Type B pancreatic cell (in vitro differentiated cells): ENCODE data around the gene ARID5A. TPM values are rescaled to one million over a fixed set of nuclear protein-coding genes. Genes with fewer than 3 reads are reported as not detected.
"Not testable (repeated sequence)": the region's sequence is repeated elsewhere in the genome, so short reads cannot be mapped to it uniquely, and the experiment has no call there.

Experiments used
- DNase-seq: peaks from one replicate; pipeline ENCODE4 v3.0.0; 2021; ENCODE audit warnings: mixed read lengths; ENCODE audit not compliant: unreplicated experiment; ENCODE audit errors: extremely low spot score
- H3K27ac Mint-ChIP-seq: 2 replicates; pipeline ENCODE4 v1.8.0; 2021; ENCODE audit warnings: mild to moderate bottlenecking, mixed read lengths
- H3K27me3 Mint-ChIP-seq: 2 replicates; pipeline ENCODE4 v1.8.0; 2021; ENCODE audit warnings: mixed read lengths
- H3K36me3 Mint-ChIP-seq: 2 replicates; pipeline ENCODE4 v1.8.0; 2021; ENCODE audit warnings: mixed read lengths
- H3K4me1 Mint-ChIP-seq: one replicate; pipeline ENCODE4 v1.8.0; 2021; ENCODE audit warnings: mixed read lengths; ENCODE audit not compliant: unreplicated experiment
- H3K4me3 Mint-ChIP-seq: 2 replicates; pipeline ENCODE4 v1.8.0; 2021; ENCODE audit warnings: mild to moderate bottlenecking, mixed read lengths
- H3K9me3 Mint-ChIP-seq: 2 replicates; pipeline ENCODE4 v1.8.0; 2021; ENCODE audit warnings: mixed read lengths
- CTCF ChIP-seq: fragments of 200-600 bp; sonication (generic); conservative IDR thresholded peaks from 2 replicates; pipeline ENCODE4 v1.5.0; 2021; ENCODE audit warnings: antibody characterized with exemption, mild to moderate bottlenecking
- total RNA-seq: library from RNA; stranded (reverse); gene quantifications from 2 replicates; pipeline ENCODE4 v1.2.1, GENCODE V29; 2021; ENCODE audit warnings: low replicate concordance

ARID5A gene
- total RNA-seq, 1 donor from 2014 or later = 11.9 TPM

- H3K36me3 Mint-ChIP-seq = no peaks in the 10 kb centered on the region
- no peak for DNase-seq
- no peak overlapping the region for H3K4me3 Mint-ChIP-seq
- no peak for TF ChIP-seq CTCF
- H3K27ac Mint-ChIP-seq = no peak overlapping the region
- no peaks in the 10 kb centered on the region for H3K9me3 Mint-ChIP-seq
- no peaks in the 10 kb centered on the region for H3K4me1 Mint-ChIP-seq
- peaks cover 9% of the 10 kb centered on the region for H3K27me3 Mint-ChIP-seq
These were observed 42.4 kb upstream of the ARID5A start for GRCh38 chr2:96494188-96494587.

GRCh38 chr2:96495982-96496629 is 40.4 kb upstream of the ARID5A start:
- no peaks in the 10 kb centered on the region for H3K36me3 Mint-ChIP-seq
- H3K4me3 Mint-ChIP-seq = no peak overlapping the region
- H3K4me1 Mint-ChIP-seq = no peaks in the 10 kb centered on the region
- peaks cover 13% of the 10 kb centered on the region for H3K27me3 Mint-ChIP-seq
- no peaks in the 10 kb centered on the region for H3K9me3 Mint-ChIP-seq
- TF ChIP-seq CTCF = no peak
- peak overlapping the region; percentile 14 for H3K27ac Mint-ChIP-seq
- DNase-seq = no peak

GRCh38 chr2:96498021-96498431 is 38.5 kb upstream of the ARID5A start:
- H3K36me3 Mint-ChIP-seq = no peaks in the 10 kb centered on the region
- H3K27me3 Mint-ChIP-seq = peaks cover 13% of the 10 kb centered on the region
- no peaks in the 10 kb centered on the region for H3K4me1 Mint-ChIP-seq
- no peak overlapping the region for H3K27ac Mint-ChIP-seq
- no peaks in the 10 kb centered on the region for H3K9me3 Mint-ChIP-seq
- DNase-seq = no peak
- no peak overlapping the region for H3K4me3 Mint-ChIP-seq
- TF ChIP-seq CTCF = no peak

- H3K36me3 Mint-ChIP-seq, H3K4me3 Mint-ChIP-seq, H3K27ac Mint-ChIP-seq, H3K4me1 Mint-ChIP-seq, H3K9me3 Mint-ChIP-seq, DNase-seq: not testable (repeated sequence)
- peaks cover 10% of the 10 kb centered on the region for H3K27me3 Mint-ChIP-seq
These were observed 37.9 kb upstream of the ARID5A start for GRCh38 chr2:96498611-96499010.

- no peaks in the 10 kb centered on the region for H3K9me3 Mint-ChIP-seq
- H3K27ac Mint-ChIP-seq = no peak overlapping the region
- H3K4me1 Mint-ChIP-seq = no peaks in the 10 kb centered on the region
- H3K4me3 Mint-ChIP-seq = no peak overlapping the region
- no peak for DNase-seq
- H3K36me3 Mint-ChIP-seq = no peaks in the 10 kb centered on the region
- no peak for TF ChIP-seq CTCF
- peaks cover 8% of the 10 kb centered on the region for H3K27me3 Mint-ChIP-seq
These were observed 37.2 kb upstream of the ARID5A start for GRCh38 chr2:96499061-96499960.
